HEK293 (cell line): ENCODE results near the gene MAML2.

Experiments
- CTCF ChIA-PET: fragments of 350-600 bp; formaldehyde crosslinking; extraction: SDS; loops from one replicate; lab custom pipeline; 2021; ENCODE audit warnings: antibody characterized with exemption; lab: Yijun Ruan, JAX
- POLR2A ChIA-PET: fragments of 300-600 bp; formaldehyde crosslinking; extraction: SDS; loops from one replicate; lab custom pipeline; 2020; ENCODE audit warnings: antibody characterized with exemption, inconsistent platforms; lab: Yijun Ruan, JAX
- H3K27ac ChIP-seq: fragments of 200-500 bp; sonication (Bioruptor generic); 2 replicates; pipeline ENCODE4 v1.5.1; 2014; ENCODE audit warnings: low read depth, low read length, control low read depth, inconsistent platforms; ENCODE audit errors: extremely low read depth
- H3K36me3 ChIP-seq, 2 experiments: fragments of 200-500 bp in 1 of 2; sonication (Bioruptor generic) in 1 of 2; 1 replicate in 1 of 2; 2 replicates in 1 of 2; pipeline ENCODE4 v1.5.1; 2014 to 2017; ENCODE audit warnings: inconsistent platforms in 2 of 2, low read length in 2 of 2; ENCODE audit not compliant: control insufficient read depth in 2 of 2, insufficient read depth in 1 of 2
- H3K4me1 ChIP-seq: fragments of 200-500 bp; sonication (Bioruptor generic); 2 replicates; pipeline ENCODE4 v1.5.1; 2014; ENCODE audit warnings: mild to moderate bottlenecking, low read length, inconsistent platforms; ENCODE audit not compliant: control insufficient read depth, insufficient read depth
- H3K4me3 ChIP-seq: 2 replicates; pipeline ENCODE4 v1.5.1; 2011; ENCODE audit warnings: low read depth, mild to moderate bottlenecking, control low read depth, low read length, moderate library complexity
- H3K9me3 ChIP-seq: fragments of 200-500 bp; sonication (Bioruptor generic); 2 replicates; pipeline ENCODE4 v1.5.1; 2014; ENCODE audit warnings: low read depth, low read length, inconsistent platforms; ENCODE audit not compliant: control insufficient read depth, insufficient read depth
- BCL11B ChIP-seq: fragments of 450-650 bp; formaldehyde crosslinking; IDR thresholded peaks from 2 replicates; pipeline ENCODE4 v1.5.1; 2016; ENCODE audit warnings: low read depth, missing biosample characterization, missing genetic modification characterization
- PRDM1 ChIP-seq: fragments of 450-650 bp; formaldehyde crosslinking; IDR thresholded peaks from 2 replicates; pipeline ENCODE4; 2016; ENCODE audit warnings: missing biosample characterization, missing genetic modification characterization
- SALL2 ChIP-seq: fragments of 450-650 bp; formaldehyde crosslinking; IDR thresholded peaks from 2 replicates; pipeline ENCODE4 v1.5.0; 2017; ENCODE audit warnings: missing biosample characterization, mild to moderate bottlenecking, missing genetic modification characterization, borderline replicate concordance
- TRIM28 ChIP-seq: IDR thresholded peaks from 2 replicates; pipeline ENCODE4 v1.6.1; 2011; ENCODE audit warnings: low read length, control low read depth, borderline replicate concordance
- ZNF155 ChIP-seq: fragments of 450-650 bp; formaldehyde crosslinking; IDR thresholded peaks from 2 replicates; pipeline ENCODE4 v1.5.1; 2016; ENCODE audit warnings: missing biosample characterization, missing genetic modification characterization
- ZNF174 ChIP-seq: fragments of 450-650 bp; formaldehyde crosslinking; IDR thresholded peaks from 2 replicates; pipeline ENCODE4 v1.5.0; 2017; ENCODE audit warnings: missing biosample characterization, mild to moderate bottlenecking, missing genetic modification characterization
- ZNF239 ChIP-seq: fragments of 450-650 bp; formaldehyde crosslinking; IDR thresholded peaks from 2 replicates; pipeline ENCODE4 v1.5.1; 2016; ENCODE audit warnings: missing biosample characterization, missing genetic modification characterization
- ZNF341 ChIP-seq: fragments of 450-650 bp; formaldehyde crosslinking; IDR thresholded peaks from 2 replicates; pipeline ENCODE4; 2016; ENCODE audit warnings: low read depth, missing biosample characterization, missing genetic modification characterization
- ZNF585B ChIP-seq: fragments of 450-650 bp; formaldehyde crosslinking; IDR thresholded peaks from 2 replicates; pipeline ENCODE4 v1.5.1; 2016; ENCODE audit warnings: missing biosample characterization, missing genetic modification characterization
- ZNF701 ChIP-seq: fragments of 450-650 bp; formaldehyde crosslinking; IDR thresholded peaks from 2 replicates; pipeline ENCODE4 v1.5.1; 2016; ENCODE audit warnings: missing biosample characterization, missing genetic modification characterization
- ZNF776 ChIP-seq: fragments of 450-650 bp; formaldehyde crosslinking; IDR thresholded peaks from 2 replicates; pipeline ENCODE4 v1.5.0; 2017; ENCODE audit warnings: missing biosample characterization, missing genetic modification characterization, borderline replicate concordance
- ZNF785 ChIP-seq: fragments of 450-650 bp; formaldehyde crosslinking; IDR thresholded peaks from 2 replicates; pipeline ENCODE4 v1.5.1; 2016; ENCODE audit warnings: missing biosample characterization, missing genetic modification characterization
- ZNF791 ChIP-seq: fragments of 450-650 bp; formaldehyde crosslinking; IDR thresholded peaks from 2 replicates; pipeline ENCODE4 v1.5.1; 2016; ENCODE audit warnings: missing biosample characterization, missing genetic modification characterization
- TF ChIP-seq, protein P1 (sequence below): IDR thresholded peaks from 2 replicates; pipeline ENCODE4 v1.6.1; 2011; ENCODE audit warnings: mild to moderate bottlenecking, low read depth, low read length, borderline replicate concordance
- TF ChIP-seq, protein P2 (sequence below): fragments of 450-650 bp; formaldehyde crosslinking; IDR thresholded peaks from 2 replicates; pipeline ENCODE4 v1.5.1; 2016; ENCODE audit warnings: missing biosample characterization, missing genetic modification characterization, borderline replicate concordance
- TF ChIP-seq, protein P3 (sequence below): fragments of 450-650 bp; formaldehyde crosslinking; IDR thresholded peaks from 2 replicates; pipeline ENCODE4 v1.5.1; 2016; ENCODE audit warnings: missing biosample characterization, missing genetic modification characterization
- TF ChIP-seq, protein P4 (sequence below): fragments of 450-650 bp; formaldehyde crosslinking; IDR thresholded peaks from 2 replicates; pipeline ENCODE4 v1.5.1; 2016; ENCODE audit warnings: missing biosample characterization, missing genetic modification characterization
- TF ChIP-seq, protein P5 (sequence below): fragments of 450-650 bp; formaldehyde crosslinking; IDR thresholded peaks from 2 replicates; pipeline ENCODE4 v1.5.1; 2016; ENCODE audit warnings: missing biosample characterization, missing genetic modification characterization
- TF ChIP-seq, protein P6 (sequence below): fragments of 450-650 bp; formaldehyde crosslinking; IDR thresholded peaks from 2 replicates; pipeline ENCODE4; 2016; ENCODE audit warnings: missing biosample characterization, missing genetic modification characterization

Gene MAML2

DNA sequence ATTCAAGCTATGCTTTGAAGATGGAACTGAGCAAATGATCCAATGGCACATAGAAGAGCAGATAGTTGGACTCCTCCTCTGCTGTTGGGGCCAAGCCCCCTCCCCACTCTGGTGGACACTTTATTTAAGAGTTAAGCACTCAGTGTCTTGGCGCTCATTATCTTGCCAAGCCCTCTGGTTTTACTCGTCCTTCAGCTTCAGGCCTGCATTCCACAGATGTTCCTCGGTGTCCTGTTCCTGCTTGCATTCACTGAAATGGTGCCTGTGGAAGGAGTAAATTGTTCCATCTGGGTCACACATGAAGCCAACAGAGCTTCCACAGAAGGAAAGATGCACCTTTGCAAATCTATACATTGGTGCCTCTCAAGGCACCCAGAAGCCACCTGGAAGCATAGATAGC is 26.1 kb downstream of the MAML2 start:
- H3K4me1 ChIP-seq, result no peaks in the 10 kb centered on the region
- POLR2A ChIA-PET, result no interaction called here
- CTCF ChIA-PET, result no interaction called here

DNA sequence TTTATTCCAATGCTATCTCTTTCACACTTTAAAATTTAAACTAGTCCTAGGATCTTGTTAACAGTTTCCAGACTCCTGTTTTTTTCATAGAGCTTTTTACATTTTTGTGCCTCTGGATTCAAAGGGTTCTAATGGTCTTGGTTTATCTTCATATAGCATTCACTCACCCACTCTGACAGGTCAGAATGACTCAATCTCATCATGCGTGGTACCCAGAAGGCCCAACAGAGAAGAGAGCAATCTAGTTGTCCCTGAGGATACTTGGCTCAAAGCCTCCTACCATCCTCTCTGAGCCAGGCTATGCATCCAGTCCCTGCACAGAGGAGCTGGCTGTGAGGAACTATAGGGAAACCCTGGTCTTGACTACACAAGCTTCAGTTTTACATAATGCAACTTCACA is 27.5 kb downstream of the MAML2 start:
- no peaks in the 10 kb centered on the region for H3K36me3 ChIP-seq
- TF ChIP-seq, protein P1, sequence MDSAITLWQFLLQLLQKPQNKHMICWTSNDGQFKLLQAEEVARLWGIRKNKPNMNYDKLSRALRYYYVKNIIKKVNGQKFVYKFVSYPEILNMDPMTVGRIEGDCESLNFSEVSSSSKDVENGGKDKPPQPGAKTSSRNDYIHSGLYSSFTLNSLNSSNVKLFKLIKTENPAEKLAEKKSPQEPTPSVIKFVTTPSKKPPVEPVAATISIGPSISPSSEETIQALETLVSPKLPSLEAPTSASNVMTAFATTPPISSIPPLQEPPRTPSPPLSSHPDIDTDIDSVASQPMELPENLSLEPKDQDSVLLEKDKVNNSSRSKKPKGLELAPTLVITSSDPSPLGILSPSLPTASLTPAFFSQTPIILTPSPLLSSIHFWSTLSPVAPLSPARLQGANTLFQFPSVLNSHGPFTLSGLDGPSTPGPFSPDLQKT, result no peak
- TF ChIP-seq ZNF155 (tag by site-specific recombination) (no peak), ZNF341 (no peak), ZNF585B (tag by site-specific recombination) (no peak)
- TF ChIP-seq, protein P2, sequence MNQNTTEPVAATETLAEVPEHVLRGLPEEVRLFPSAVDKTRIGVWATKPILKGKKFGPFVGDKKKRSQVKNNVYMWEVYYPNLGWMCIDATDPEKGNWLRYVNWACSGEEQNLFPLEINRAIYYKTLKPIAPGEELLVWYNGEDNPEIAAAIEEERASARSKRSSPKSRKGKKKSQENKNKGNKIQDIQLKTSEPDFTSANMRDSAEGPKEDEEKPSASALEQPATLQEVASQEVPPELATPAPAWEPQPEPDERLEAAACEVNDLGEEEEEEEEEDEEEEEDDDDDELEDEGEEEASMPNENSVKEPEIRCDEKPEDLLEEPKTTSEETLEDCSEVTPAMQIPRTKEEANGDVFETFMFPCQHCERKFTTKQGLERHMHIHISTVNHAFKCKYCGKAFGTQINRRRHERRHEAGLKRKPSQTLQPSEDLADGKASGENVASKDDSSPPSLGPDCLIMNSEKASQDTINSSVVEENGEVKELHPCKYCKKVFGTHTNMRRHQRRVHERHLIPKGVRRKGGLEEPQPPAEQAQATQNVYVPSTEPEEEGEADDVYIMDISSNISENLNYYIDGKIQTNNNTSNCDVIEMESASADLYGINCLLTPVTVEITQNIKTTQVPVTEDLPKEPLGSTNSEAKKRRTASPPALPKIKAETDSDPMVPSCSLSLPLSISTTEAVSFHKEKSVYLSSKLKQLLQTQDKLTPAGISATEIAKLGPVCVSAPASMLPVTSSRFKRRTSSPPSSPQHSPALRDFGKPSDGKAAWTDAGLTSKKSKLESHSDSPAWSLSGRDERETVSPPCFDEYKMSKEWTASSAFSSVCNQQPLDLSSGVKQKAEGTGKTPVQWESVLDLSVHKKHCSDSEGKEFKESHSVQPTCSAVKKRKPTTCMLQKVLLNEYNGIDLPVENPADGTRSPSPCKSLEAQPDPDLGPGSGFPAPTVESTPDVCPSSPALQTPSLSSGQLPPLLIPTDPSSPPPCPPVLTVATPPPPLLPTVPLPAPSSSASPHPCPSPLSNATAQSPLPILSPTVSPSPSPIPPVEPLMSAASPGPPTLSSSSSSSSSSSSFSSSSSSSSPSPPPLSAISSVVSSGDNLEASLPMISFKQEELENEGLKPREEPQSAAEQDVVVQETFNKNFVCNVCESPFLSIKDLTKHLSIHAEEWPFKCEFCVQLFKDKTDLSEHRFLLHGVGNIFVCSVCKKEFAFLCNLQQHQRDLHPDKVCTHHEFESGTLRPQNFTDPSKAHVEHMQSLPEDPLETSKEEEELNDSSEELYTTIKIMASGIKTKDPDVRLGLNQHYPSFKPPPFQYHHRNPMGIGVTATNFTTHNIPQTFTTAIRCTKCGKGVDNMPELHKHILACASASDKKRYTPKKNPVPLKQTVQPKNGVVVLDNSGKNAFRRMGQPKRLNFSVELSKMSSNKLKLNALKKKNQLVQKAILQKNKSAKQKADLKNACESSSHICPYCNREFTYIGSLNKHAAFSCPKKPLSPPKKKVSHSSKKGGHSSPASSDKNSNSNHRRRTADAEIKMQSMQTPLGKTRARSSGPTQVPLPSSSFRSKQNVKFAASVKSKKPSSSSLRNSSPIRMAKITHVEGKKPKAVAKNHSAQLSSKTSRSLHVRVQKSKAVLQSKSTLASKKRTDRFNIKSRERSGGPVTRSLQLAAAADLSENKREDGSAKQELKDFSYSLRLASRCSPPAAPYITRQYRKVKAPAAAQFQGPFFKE (tag by site-specific recombination), result no peak

More for the DNA sequence above, 26.1 kb downstream of the MAML2 start:
- TF ChIP-seq, protein P3, sequence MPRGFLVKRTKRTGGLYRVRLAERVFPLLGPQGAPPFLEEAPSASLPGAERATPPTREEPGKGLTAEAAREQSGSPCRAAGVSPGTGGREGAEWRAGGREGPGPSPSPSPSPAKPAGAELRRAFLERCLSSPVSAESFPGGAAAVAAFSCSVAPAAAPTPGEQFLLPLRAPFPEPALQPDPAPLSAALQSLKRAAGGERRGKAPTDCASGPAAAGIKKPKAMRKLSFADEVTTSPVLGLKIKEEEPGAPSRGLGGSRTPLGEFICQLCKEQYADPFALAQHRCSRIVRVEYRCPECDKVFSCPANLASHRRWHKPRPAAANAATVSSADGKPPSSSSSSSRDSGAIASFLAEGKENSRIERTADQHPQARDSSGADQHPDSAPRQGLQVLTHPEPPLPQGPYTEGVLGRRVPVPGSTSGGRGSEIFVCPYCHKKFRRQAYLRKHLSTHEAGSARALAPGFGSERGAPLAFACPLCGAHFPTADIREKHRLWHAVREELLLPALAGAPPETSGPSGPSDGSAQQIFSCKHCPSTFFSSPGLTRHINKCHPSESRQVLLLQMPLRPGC, result no peak
- TF ChIP-seq ZNF791 (tag by site-specific recombination), result no peak
- TF ChIP-seq SALL2 (tag by site-specific recombination), result no peak
- TF ChIP-seq ZNF776 (tag by site-specific recombination), result no peak
- TF ChIP-seq BCL11B (tag by site-specific recombination), result no peak
- no peak for TF ChIP-seq PRDM1 (tag by site-specific recombination)
- no peak for TF ChIP-seq ZNF174 (tag by site-specific recombination)
- TF ChIP-seq TRIM28, result no peak
- TF ChIP-seq ZNF785 (tag by site-specific recombination), result no peak
- TF ChIP-seq ZNF701 (tag by site-specific recombination), result no peak
- no peak for TF ChIP-seq ZNF239
- TF ChIP-seq, protein P4, sequence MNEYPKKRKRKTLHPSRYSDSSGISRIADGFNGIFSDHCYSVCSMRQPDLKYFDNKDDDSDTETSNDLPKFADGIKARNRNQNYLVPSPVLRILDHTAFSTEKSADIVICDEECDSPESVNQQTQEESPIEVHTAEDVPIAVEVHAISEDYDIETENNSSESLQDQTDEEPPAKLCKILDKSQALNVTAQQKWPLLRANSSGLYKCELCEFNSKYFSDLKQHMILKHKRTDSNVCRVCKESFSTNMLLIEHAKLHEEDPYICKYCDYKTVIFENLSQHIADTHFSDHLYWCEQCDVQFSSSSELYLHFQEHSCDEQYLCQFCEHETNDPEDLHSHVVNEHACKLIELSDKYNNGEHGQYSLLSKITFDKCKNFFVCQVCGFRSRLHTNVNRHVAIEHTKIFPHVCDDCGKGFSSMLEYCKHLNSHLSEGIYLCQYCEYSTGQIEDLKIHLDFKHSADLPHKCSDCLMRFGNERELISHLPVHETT (tag by site-specific recombination), result no peak
- TF ChIP-seq, protein P5, sequence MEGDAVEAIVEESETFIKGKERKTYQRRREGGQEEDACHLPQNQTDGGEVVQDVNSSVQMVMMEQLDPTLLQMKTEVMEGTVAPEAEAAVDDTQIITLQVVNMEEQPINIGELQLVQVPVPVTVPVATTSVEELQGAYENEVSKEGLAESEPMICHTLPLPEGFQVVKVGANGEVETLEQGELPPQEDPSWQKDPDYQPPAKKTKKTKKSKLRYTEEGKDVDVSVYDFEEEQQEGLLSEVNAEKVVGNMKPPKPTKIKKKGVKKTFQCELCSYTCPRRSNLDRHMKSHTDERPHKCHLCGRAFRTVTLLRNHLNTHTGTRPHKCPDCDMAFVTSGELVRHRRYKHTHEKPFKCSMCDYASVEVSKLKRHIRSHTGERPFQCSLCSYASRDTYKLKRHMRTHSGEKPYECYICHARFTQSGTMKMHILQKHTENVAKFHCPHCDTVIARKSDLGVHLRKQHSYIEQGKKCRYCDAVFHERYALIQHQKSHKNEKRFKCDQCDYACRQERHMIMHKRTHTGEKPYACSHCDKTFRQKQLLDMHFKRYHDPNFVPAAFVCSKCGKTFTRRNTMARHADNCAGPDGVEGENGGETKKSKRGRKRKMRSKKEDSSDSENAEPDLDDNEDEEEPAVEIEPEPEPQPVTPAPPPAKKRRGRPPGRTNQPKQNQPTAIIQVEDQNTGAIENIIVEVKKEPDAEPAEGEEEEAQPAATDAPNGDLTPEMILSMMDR (tag by site-specific recombination), result no peak
- TF ChIP-seq, protein P6, sequence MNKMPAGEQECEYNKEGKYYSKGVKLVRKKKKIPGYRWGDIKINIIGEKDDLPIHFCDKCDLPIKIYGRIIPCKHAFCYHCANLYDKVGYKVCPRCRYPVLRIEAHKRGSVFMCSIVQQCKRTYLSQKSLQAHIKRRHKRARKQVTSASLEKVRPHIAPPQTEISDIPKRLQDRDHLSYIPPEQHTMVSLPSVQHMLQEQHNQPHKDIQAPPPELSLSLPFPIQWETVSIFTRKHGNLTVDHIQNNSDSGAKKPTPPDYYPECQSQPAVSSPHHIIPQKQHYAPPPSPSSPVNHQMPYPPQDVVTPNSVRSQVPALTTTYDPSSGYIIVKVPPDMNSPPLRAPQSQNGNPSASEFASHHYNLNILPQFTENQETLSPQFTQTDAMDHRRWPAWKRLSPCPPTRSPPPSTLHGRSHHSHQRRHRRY (tag by site-specific recombination), result no peak
- no peak overlapping the region for H3K27ac ChIP-seq
- H3K9me3 ChIP-seq, result no peaks in the 10 kb centered on the region
- H3K36me3 ChIP-seq, result no peaks in the 10 kb centered on the region
- H3K4me3 ChIP-seq, result no peak overlapping the region

More for the DNA sequence above, 27.5 kb downstream of the MAML2 start:
- H3K9me3 ChIP-seq, result no peaks in the 10 kb centered on the region
- CTCF ChIA-PET, result interaction anchor here (0.6 to 2.1 kb wide), 2 partner anchors 28 to 224 kb away, joined by 3 to 10 read pairs; partner anchors contain the start of gene MAML2
- H3K27ac ChIP-seq, result no peak overlapping the region
- no peak overlapping the region for H3K4me3 ChIP-seq
- POLR2A ChIA-PET, result no interaction called here
- 0 out of 2 replicates have a peak, but pooled peaks cover 2% of the 10 kb centered on the region for H3K4me1 ChIP-seq
